ENCODE data around the gene ANKRD24.
"Not testable (repeated sequence)": the region's sequence is repeated elsewhere in the genome, so short reads cannot be mapped to it uniquely, and the experiment has no call there.

ANKRD24 gene

DNA sequence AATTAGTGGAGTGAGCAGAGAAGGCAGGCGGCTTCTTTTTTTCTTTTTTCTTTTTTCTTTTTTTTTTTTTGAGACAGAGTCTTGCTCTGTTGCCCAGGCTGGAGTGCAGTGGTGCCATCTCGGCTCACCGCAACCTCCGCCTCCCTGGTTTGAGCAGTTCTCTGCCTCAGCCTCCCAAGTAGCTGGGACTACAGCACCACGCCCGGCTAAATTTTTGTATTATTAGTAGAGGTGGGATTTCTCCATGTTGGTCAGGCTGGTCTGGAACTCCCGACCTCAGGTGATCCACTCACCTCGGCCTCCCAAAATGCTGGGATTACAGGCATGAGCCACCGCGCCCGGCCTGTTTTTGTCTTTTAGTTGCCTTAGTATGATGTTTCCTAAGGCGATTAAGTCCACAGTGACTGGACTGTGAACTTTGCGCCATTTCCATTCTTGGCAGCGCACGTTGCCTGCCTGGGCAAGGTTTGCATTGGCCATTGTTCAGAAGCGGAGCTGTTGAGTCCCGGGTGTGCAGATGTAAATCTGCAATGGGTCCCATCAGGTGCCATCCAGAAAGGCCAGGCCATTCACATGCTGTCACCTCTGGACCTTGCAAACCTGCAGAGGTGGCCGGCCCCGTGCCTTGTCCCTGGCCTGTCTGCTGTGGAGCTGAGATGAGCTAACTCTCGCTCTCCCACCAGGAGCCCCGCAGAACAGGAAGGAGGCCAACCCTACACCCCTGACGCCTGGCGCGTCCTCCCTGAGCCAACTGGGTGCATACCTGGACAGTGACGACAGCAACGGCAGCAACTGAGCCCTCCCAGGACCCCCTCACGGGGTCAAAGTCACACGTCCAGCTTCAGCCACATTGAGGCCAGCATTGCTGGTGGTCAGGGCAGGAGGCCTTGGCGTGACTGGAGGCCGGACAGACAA, 85.7 kb downstream of the ANKRD24 start:
- no peak for DNase-seq (ENCODE audit: low read depth)

DNA sequence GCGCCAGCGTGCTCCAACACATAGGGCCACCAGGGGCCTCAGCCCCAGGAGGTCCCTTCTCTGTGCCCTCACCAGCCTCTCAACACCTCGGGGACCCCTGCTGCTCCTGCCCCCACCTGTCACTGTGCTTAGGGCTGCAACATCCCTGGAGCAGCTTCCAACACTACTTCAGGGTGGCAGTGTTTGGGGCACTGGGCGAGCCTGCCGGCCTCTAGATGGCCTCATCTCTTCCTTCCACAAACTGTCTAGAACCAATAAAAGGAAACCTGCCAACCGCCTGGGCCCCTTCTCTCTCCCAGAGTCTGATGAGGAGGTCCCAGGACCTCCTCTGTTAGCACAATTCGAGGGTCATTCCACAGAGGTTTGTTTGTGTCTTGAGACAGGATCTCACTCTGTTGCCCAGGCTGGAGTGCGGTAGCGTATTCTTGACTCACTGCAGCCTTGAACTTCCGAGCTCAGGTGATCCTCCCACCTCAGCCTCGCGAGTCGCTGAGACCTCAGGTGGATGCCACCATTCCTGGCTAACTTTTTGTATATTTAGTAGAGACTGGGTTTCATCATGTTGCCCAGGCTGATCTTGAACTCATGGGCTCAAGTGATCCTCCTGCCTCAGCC, 86.4 kb downstream of the ANKRD24 start:
- DNase-seq (ENCODE audit: low read depth): no peak

DNA sequence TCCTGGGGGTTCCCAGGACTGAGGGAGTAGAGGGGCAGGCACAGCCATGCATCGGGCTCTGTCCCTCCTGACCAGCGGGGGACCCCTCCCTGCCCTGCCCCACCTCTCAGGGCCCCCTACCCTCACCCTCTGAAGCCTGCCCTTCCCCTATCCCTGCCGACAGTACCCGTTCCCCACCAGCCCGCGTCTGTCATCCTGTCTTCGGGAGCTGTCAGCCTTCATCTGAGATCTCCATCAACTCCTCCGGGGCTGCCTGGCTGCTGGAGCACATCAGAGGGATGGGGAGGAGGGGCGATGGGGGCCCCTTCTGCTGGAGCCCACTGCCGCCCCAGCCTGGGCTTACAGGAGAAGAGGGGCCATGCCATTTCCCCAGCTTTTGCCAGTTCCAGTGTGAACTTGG, 90.4 kb downstream of the ANKRD24 start:
- DNase-seq (ENCODE audit: low read depth): no peak

DNA sequence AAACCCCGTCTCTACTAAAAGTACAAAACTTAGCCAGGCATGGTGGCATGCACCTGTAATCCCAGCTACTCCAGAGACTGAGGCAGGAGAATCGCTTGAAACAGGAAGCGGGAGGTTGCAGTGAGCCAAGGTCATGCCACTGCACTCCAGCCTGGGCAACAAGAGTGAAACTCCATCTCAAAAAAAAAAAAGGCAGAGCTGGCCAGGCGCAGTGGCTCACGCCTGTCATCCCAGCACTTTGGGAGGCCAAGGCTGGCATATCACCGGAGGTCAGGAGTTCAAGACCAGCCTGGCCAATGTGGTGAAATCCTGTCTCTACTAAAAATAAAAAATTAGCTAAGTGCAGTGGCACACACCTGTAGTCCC, 91.8 kb downstream of the ANKRD24 start:
- not testable (repeated sequence) for DNase-seq (ENCODE audit: low read depth)

Data from non-pigmented ciliary epithelial cell (primary cell).